K562 (cell line): ENCODE measurements around the gene SREBF1. TPM values are rescaled to one million over a fixed set of nuclear protein-coding genes. Genes with fewer than 3 reads are reported as not detected.

ENCODE experiments used
- CEBPZ ChIP-seq: fragments of 150-350 bp; IDR thresholded peaks from 2 replicates; pipeline ENCODE4 v1.6.1; 2014; ENCODE audit warnings: low read depth, mild to moderate bottlenecking, low read length, borderline replicate concordance
- CREB3 ChIP-seq: fragments of 450-650 bp; conservative IDR thresholded peaks from 2 replicates; pipeline ENCODE4 v1.6.1; 2016; ENCODE audit warnings: missing genetic modification characterization, low read depth, mild to moderate bottlenecking, missing compliant biosample characterization, moderate library complexity
- CSDE1 ChIP-seq, 2 experiments: fragments of 450-650 bp; IDR thresholded peaks; 2 replicates each; pipeline ENCODE4 v1.6.1; 2016; ENCODE audit warnings: mild to moderate bottlenecking in 1 of 2
- DEAF1 ChIP-seq: fragments of 450-650 bp; formaldehyde crosslinking; IDR thresholded peaks from 2 replicates; pipeline ENCODE4 v1.4.0; 2020; ENCODE audit warnings: mild to moderate bottlenecking, moderate library complexity
- EGR1 ChIP-seq: fragments of 450-650 bp; conservative IDR thresholded peaks from 2 replicates; pipeline ENCODE4 v1.6.1; 2017; ENCODE audit warnings: mild to moderate bottlenecking
- ESRRA ChIP-seq: fragments of 450-650 bp; IDR thresholded peaks from 2 replicates; pipeline ENCODE4 v1.6.1; 2014; ENCODE audit warnings: low read depth, mild to moderate bottlenecking, moderate library complexity, borderline replicate concordance
- FOSL1 ChIP-seq: fragments of 200-800 bp; sonication (Bioruptor generic); conservative IDR thresholded peaks from 2 replicates; pipeline ENCODE4 v1.6.1; 2016; ENCODE audit warnings: missing genetic modification characterization, missing compliant biosample characterization
- HDAC3 ChIP-seq: fragments of 450-650 bp; IDR thresholded peaks from 2 replicates; pipeline ENCODE4 v1.6.1; 2018; ENCODE audit warnings: borderline replicate concordance, mild to moderate bottlenecking, moderate library complexity; ENCODE audit not compliant: partially characterized antibody
- HMBOX1 ChIP-seq: sonication (generic); IDR thresholded peaks from 2 replicates; pipeline ENCODE4 v1.6.1; 2016
- NKRF ChIP-seq: fragments of 450-650 bp; IDR thresholded peaks from 2 replicates; pipeline ENCODE4 v1.6.1; 2016; ENCODE audit warnings: borderline replicate concordance
- RBFOX2 ChIP-seq: fragments of 200-400 bp; formaldehyde crosslinking; IDR thresholded peaks from 2 replicates; pipeline ENCODE4 v1.6.1; 2017; ENCODE audit warnings: low read depth, mild to moderate bottlenecking, low read length, moderate library complexity
- RBM14 ChIP-seq: fragments of 200-400 bp; formaldehyde crosslinking; IDR thresholded peaks from 2 replicates; pipeline ENCODE4 v1.6.1; 2018; ENCODE audit warnings: low read depth, mild to moderate bottlenecking, low read length, moderate library complexity, borderline replicate concordance; ENCODE audit not compliant: insufficient read depth
- SMC3 ChIP-seq: conservative IDR thresholded peaks from 2 replicates; pipeline ENCODE4 v1.6.1; 2011; ENCODE audit warnings: low read depth, low read length, improper control_type of control experiment; ENCODE audit not compliant: insufficient read depth
- SP2 ChIP-seq: IDR thresholded peaks from 2 replicates; pipeline ENCODE4 v1.6.1; 2011; ENCODE audit warnings: mild to moderate bottlenecking, low read depth, low read length, moderate library complexity; ENCODE audit not compliant: poor library complexity, severe bottlenecking; ENCODE audit errors: extremely low read depth
- ZNF699 ChIP-seq: fragments of 250-450 bp; sonication (Bioruptor Pico); IDR thresholded peaks from 2 replicates; pipeline ENCODE4 v1.8.0; 2021; ENCODE audit warnings: mild to moderate bottlenecking, moderate library complexity; ENCODE audit not compliant: insufficient replicate concordance
- polyA plus RNA-seq, 8 experiments: library from polyadenylated mRNA; depleted of rRNA in 4 of 8; stranded (reverse) in 5 of 8; unstranded in 3 of 8; fragments of >200 nt; fragmentation: Nextera tagmentation in 2 of 8; fragmentation: Illumina TruSeq in 1 of 8; extraction: Ambion mirVana in 2 of 8; extraction: Trizol in 1 of 8; gene quantifications; 2 replicates each; pipeline versions ENCODE4 v1.2.1 to v1.2.3, GENCODE V29; 2011 to 2014; ENCODE audit warnings: inconsistent platforms in 1 of 8, missing spikeins in 1 of 8
- total RNA-seq, 7 experiments: library from RNA; depleted of rRNA in 6 of 7; stranded (reverse); fragments of >200 nt in 6 of 7; fragmentation: Illumina TruSeq in 2 of 7; extraction: Trizol in 2 of 7; gene quantifications; 2 replicates each; pipeline versions ENCODE4 v1.2.1 to v1.2.3, GENCODE V29; 2011 to 2021; ENCODE audit warnings: low replicate concordance in 1 of 7
- TF ChIP-seq, protein P1 (sequence below): fragments of 250-450 bp; sonication (Bioruptor Pico); IDR thresholded peaks from 2 replicates; pipeline ENCODE4 v1.8.0; 2022; ENCODE audit warnings: moderate library complexity, mild to moderate bottlenecking, inconsistent platforms

SREBF1 gene
- total and polyA plus RNA-seq, 9 of the 15 experiments (the other 6 are each of a cell fraction or from before 2014, with no cell fraction given) = 1.6 to 169 (median 69.4) TPM

DNA sequence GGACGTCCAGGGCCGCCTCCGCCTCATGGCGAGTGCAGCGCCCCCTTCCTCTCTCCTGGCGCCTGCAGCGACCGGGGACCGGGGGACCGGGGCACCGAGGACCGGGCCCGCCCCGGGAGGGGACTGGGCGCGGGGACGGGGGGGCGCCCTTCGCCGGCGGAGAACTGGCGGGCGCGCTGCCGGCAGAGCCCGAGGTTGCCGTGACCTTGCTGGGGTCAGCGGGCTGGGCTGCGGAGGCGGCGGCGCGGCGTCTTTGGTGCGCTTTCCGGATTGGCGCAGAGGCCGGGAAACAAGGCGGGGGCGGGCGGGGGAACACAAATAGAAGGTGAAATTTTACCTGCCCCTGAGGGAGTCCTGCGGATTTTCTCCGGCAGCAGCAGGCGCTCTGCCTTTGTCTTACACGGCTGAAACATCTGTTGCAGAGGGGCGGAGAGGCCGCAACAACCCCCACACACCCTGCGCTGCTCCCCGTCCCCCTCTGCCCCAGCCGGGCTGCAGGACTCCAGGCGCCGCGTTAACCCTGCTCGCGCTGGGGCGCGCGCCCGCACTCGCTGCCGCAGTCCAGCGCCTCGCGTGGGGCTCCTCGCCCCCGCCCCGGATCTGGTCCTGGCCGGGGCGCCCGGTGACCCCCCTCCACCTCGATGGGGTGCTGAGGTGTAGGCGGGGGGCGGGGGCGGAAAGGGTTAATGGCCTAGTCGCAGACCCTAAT is 53.5 kb downstream of the SREBF1 start (continued):
- TF ChIP-seq HMBOX1 (no peak), SP2 (no peak), EGR1 (peak; percentile 77), DEAF1 (no peak), ESRRA (peak; percentile 73), HDAC3 (no peak), ZNF699 (CRISPR knock-in tag) (no peak), CREB3 (tag) (no peak), FOSL1 (tag) (no peak), SMC3 (no peak), CEBPZ (no peak), RBM14 (no peak), RBFOX2 (peak; percentile 43), CSDE1 (IDR thresholded peaks at IDR 0.05) (no peak), NKRF (no peak)
- TF ChIP-seq, protein P1, sequence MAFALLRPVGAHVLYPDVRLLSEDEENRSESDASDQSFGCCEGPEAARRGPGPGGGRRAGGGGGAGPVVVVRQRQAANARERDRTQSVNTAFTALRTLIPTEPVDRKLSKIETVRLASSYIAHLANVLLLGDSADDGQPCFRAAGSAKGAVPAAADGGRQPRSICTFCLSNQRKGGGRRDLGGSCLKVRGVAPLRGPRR (CRISPR knock-in tag) = no peak
